Glutamatergic neuron (in vitro differentiated cells): ENCODE data around the gene HOTAIR. TPM values are rescaled to one million over a fixed set of nuclear protein-coding genes. Genes with fewer than 3 reads are reported as not detected.

Experiments used
- DNase-seq: peaks from one replicate; pipeline ENCODE4 v3.0.0; 2022
- H3K27ac Mint-ChIP-seq: one replicate; pipeline ENCODE4 v1.8.0; 2020; ENCODE audit warnings: mild to moderate bottlenecking, mixed read lengths, inconsistent platforms; ENCODE audit not compliant: unreplicated experiment
- H3K27me3 Mint-ChIP-seq: one replicate; pipeline ENCODE4 v1.8.0; 2020; ENCODE audit warnings: mild to moderate bottlenecking, moderate library complexity, mixed read lengths, inconsistent platforms; ENCODE audit not compliant: unreplicated experiment
- H3K36me3 Mint-ChIP-seq: one replicate; pipeline ENCODE4 v1.8.0; 2020; ENCODE audit warnings: mild to moderate bottlenecking, mixed read lengths, inconsistent platforms; ENCODE audit not compliant: unreplicated experiment
- H3K4me1 Mint-ChIP-seq: one replicate; pipeline ENCODE4 v1.8.0; 2020; ENCODE audit warnings: mild to moderate bottlenecking, low read depth, mixed read lengths, inconsistent platforms; ENCODE audit not compliant: unreplicated experiment
- H3K4me3 Mint-ChIP-seq: one replicate; pipeline ENCODE4 v1.8.0; 2020; ENCODE audit warnings: mild to moderate bottlenecking, mixed read lengths, inconsistent platforms; ENCODE audit not compliant: unreplicated experiment
- H3K9me3 Mint-ChIP-seq: one replicate; pipeline ENCODE4 v1.8.0; 2020; ENCODE audit warnings: mild to moderate bottlenecking, moderate library complexity, mixed read lengths, inconsistent platforms; ENCODE audit not compliant: unreplicated experiment
- CTCF ChIP-seq: fragments of 200-600 bp; sonication (generic); IDR thresholded peaks from one replicate; pipeline ENCODE4 v1.5.0; 2021; ENCODE audit not compliant: partially characterized antibody, unreplicated experiment
- total RNA-seq: library from RNA; stranded (reverse); fragmentation: NEBNext Ultra II Directional; extraction: Animal tissue kit (Norgen Biotek cat#: 25700); gene quantifications from one replicate; pipeline ENCODE4 v1.2.1, GENCODE V29; 2021; ENCODE audit not compliant: unreplicated experiment

The HOTAIR gene
- total RNA-seq, 1 donor from 2014 or later: not detected

DNA sequence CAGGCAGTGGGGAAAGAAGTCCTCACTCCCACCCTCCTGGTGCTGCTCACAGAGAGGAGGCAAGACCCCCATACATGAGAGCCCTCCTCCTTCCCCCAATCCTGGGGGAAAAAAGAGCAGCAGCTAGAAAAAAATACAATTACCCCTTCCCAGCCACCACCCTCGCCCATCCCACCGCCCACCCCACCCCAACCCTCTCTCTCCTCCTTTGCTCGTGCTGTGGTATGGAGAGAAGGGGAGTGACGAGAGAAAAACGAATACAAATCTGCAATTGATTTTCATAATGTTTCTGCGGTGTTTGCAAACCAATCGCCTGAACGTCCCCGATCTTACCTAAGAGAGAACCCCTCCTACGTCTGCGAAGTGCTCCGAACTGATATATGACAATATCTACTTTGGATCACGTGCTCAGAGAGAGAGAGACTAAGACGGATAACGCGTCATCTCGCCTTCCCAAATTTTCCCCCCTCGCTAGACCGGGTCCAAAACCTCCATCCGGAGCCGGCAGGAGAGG lies 2.0 kb downstream of the HOTAIR start, which contains the start of gene HOXC11:
Gene HOXC11 (plus strand): TSS at position 405 of the 514 bp plus-strand sequence. CDS start 116 bp downstream, outside the sequence.
- Mint-ChIP-seq H3K4me1 (no peaks in the 10 kb centered on the region), H3K27me3 (peaks cover 63% of the 10 kb centered on the region), H3K9me3 (peaks cover 5% of the 10 kb centered on the region), H3K36me3 (no peaks in the 10 kb centered on the region), H3K27ac (no peak within 1 kb of the TSS), H3K4me3 (no peak within 1 kb of the TSS)
- DNase-seq: no peak
- TF ChIP-seq CTCF: no peak

GRCh38 chr12:53972152-53972702 lies 2.5 kb downstream of the HOTAIR start:
- TF ChIP-seq CTCF: no peak
- Mint-ChIP-seq H3K27me3 (peaks cover 66% of the 10 kb centered on the region), H3K27ac (no peak overlapping the region), H3K4me1 (no peaks in the 10 kb centered on the region), H3K36me3 (no peaks in the 10 kb centered on the region), H3K9me3 (peaks cover 5% of the 10 kb centered on the region), H3K4me3 (no peak overlapping the region)
- no peak for DNase-seq

DNA sequence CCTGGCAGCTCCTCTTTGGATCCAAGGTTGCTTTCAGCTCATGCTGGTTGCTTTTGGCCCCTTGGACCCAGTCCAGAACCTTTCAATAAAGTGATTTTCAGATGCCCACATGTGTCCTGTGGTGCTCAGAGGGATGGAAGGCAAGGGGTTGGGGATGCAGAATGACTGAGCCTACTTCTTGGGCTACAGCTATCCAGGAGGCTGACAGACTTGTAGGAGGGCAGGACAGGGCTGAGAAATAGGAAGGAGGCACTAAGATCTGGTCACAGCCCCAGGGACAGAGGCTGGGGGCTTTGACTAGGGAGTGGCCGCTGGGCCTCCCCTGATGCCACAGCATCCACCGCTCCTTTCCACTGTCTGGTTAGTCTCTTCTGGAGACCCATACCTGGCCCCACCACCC lies 3.1 kb downstream of the HOTAIR start:
- no peak overlapping the region for H3K27ac Mint-ChIP-seq
- no peak for TF ChIP-seq CTCF
- no peaks in the 10 kb centered on the region for H3K4me1 Mint-ChIP-seq
- H3K9me3 Mint-ChIP-seq: peaks cover 2% of the 10 kb centered on the region
- no peaks in the 10 kb centered on the region for H3K36me3 Mint-ChIP-seq
- no peak overlapping the region for H3K4me3 Mint-ChIP-seq
- peaks cover 66% of the 10 kb centered on the region for H3K27me3 Mint-ChIP-seq
- DNase-seq: no peak

- Mint-ChIP-seq H3K4me3 (no peak overlapping the region), H3K27me3 (peaks cover 68% of the 10 kb centered on the region), H3K27ac (no peak overlapping the region), H3K4me1 (no peaks in the 10 kb centered on the region), H3K36me3 (no peaks in the 10 kb centered on the region), H3K9me3 (peaks cover 4% of the 10 kb centered on the region)
- TF ChIP-seq CTCF: no peak
- DNase-seq: no peak
These were observed 3.6 kb downstream of the HOTAIR start for GRCh38 chr12:53971129-53971528.

- peaks cover 4% of the 10 kb centered on the region for H3K9me3 Mint-ChIP-seq
- peaks cover 65% of the 10 kb centered on the region for H3K27me3 Mint-ChIP-seq
- no peak for TF ChIP-seq CTCF
- no peak overlapping the region for H3K27ac Mint-ChIP-seq
- DNase-seq: no peak
- no peak overlapping the region for H3K4me3 Mint-ChIP-seq
- H3K4me1 Mint-ChIP-seq: no peaks in the 10 kb centered on the region
- no peaks in the 10 kb centered on the region for H3K36me3 Mint-ChIP-seq
These were observed 4.3 kb downstream of the HOTAIR start for GRCh38 chr12:53970451-53970850.
